Measurements from ENCODE around the gene TRMT11. TPM values are rescaled to one million over a fixed set of nuclear protein-coding genes. Genes with fewer than 3 reads are reported as not detected.

The TRMT11 gene
- total and polyA plus RNA-seq, 2 of the 8 experiments (the other 6 are each of a cell fraction or from before 2014, with no cell fraction given): 19.7 to 32.4 TPM

DNA sequence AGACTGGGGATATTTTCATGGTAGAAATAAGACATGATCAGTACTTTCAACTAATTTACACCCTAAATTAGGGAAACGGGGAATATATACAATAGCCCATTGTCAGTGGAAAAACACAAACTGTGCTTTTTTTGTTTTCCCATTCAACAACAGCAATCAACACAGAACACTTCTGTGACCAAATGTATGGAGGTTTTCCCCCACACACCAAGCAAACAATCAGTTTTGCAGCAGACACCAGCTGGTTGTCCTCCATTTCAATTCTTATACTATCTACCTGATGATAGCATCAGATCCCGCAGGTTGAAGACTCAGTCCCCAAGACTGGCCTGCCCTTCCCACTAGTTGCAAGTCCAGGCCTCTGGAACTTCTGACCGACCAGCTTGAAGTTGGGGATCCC, 25.2 kb upstream of the TRMT11 start:
- FAIRE-seq: no peak
- no peak overlapping the region for H4K5ac ChIP-seq (ENCODE audit: insufficient read length, low read depth, low read length)
- H3K4me2 ChIP-seq (ENCODE audit: insufficient read depth in 1 of 2, low read depth in 2 of 2, low read length in 2 of 2): no peak overlapping the region
- ChIA-PET POLR2A (ENCODE audit: partially characterized antibody) (interaction anchor here (1.2 kb wide), 1 partner anchor 9 kb away, joined by 3 read pairs; no protein-coding TSS in a partner anchor), CTCF (ENCODE audit: partially characterized antibody) (interaction anchor here (1.0 to 5.3 kb wide), 7 partner anchors 8 to 202 kb away, joined by 3 to 27 read pairs (median 5); partner anchors contain the start of gene TRMT11)
- no peak overlapping the region for H2BK120ac ChIP-seq (replicated peaks; ENCODE audit: low read depth, low read length)
- no peak overlapping the region for H2BK20ac ChIP-seq (ENCODE audit: low read length)
- no peak overlapping the region for H3K9ac ChIP-seq (replicated peaks in 1 of 4; ENCODE audit: extremely low read depth in 1 of 4, low read depth in 3 of 4, low read length in 3 of 4)
- no peak overlapping the region for H2BK12ac ChIP-seq (ENCODE audit: low read depth, low read length)
- peaks cover 0 to 2% of the 10 kb centered on the region in 2 experiments for H4K20me1 ChIP-seq (replicated peaks in 1 of 2; ENCODE audit: control insufficient read depth in 1 of 2, insufficient read depth in 2 of 2, low read length in 2 of 2)
- no peaks in the 10 kb centered on the region for H3K4me1 ChIP-seq (replicated peaks in 1 of 4; ENCODE audit: control insufficient read depth in 3 of 4, insufficient read depth in 4 of 4, low read length in 3 of 4)
- H3K79me1 ChIP-seq (ENCODE audit: low read depth, low read length): no peaks in the 10 kb centered on the region
- no peak overlapping the region for H3K4me3 ChIP-seq (ENCODE audit: extremely low read depth in 1 of 4, insufficient read depth in 2 of 4, low read depth in 3 of 4, low read length in 4 of 4)
- no peak overlapping the region for H2AFZ ChIP-seq (ENCODE audit: low read length)
- no peak overlapping the region for H2BK5ac ChIP-seq (ENCODE audit: low read depth, low read length)
- H3K36me3 ChIP-seq (ENCODE audit: control insufficient read depth in 2 of 4, insufficient read depth in 4 of 4, low read length in 3 of 4): no peaks in the 10 kb centered on the region
- no peak overlapping the region for H3K23ac ChIP-seq (ENCODE audit: insufficient read length)
- no peak overlapping the region for H2BK15ac ChIP-seq (ENCODE audit: low read length)
- H3K27ac ChIP-seq (ENCODE audit: low read depth, low read length): no peak overlapping the region
- no peak overlapping the region for H4K91ac ChIP-seq (replicated peaks; ENCODE audit: insufficient read length, low read length)
- H3K18ac ChIP-seq (ENCODE audit: extremely low read depth, low read length): no peak overlapping the region
- H2AK5ac ChIP-seq (ENCODE audit: low read depth, low read length): no peak overlapping the region
- H3K56ac ChIP-seq (replicated peaks; ENCODE audit: insufficient read length, low read depth, low read length): no peak overlapping the region
- no peak overlapping the region for H3K4ac ChIP-seq (replicated peaks; ENCODE audit: insufficient read length, low read depth, low read length)
- no peaks in the 10 kb centered on the region for H3K27me3 ChIP-seq (replicated peaks in 1 of 4; ENCODE audit: control insufficient read depth in 3 of 4, extremely low read depth in 1 of 4, insufficient read depth in 3 of 4, low read length in 3 of 4)
- 93% methylated on average over 3 of the region's 3 CpGs; no CpG with 5 or more reads in 1 of the 2 experiments for WGBS, 2 experiments (ENCODE audit: extremely low coverage in 1 of 2, insufficient coverage in 1 of 2, insufficient read length in 1 of 2, insufficient replicate concordance in 2 of 2, low coverage in 1 of 2, low lambda C conversion rate in 2 of 2, missing lambda C conversion rate in 1 of 2)
- no peaks in the 10 kb centered on the region; the same call in 1 of the 2 replicates for H3K23me2 ChIP-seq (ENCODE audit: low read depth, low read length)
- DNase-seq (ENCODE audit: low read depth in 1 of 2, low spot score in 2 of 2): no peak
- no peak overlapping the region for H4K8ac ChIP-seq (ENCODE audit: extremely low read depth, insufficient read depth, low read length)
- peaks cover 0 to 11% of the 10 kb centered on the region in 2 experiments; a peak in 1 of 4 replicates for H3K79me2 ChIP-seq (ENCODE audit: control insufficient read depth in 1 of 2, insufficient read depth in 2 of 2, low read length in 2 of 2)
- no peak overlapping the region for H3K14ac ChIP-seq (ENCODE audit: insufficient read length)
- no peaks in the 10 kb centered on the region for H3K9me3 ChIP-seq (ENCODE audit: insufficient read depth in 2 of 2, low read depth in 1 of 2, low read length in 1 of 2)
- TF ChIP-seq HDAC6 (IDR thresholded peaks at IDR 0.05; ENCODE audit: low read depth, low read length) (no peak), SIN3A (conservative IDR thresholded peaks at IDR 0.05 in 1 of 2, IDR thresholded peaks at IDR 0.05 in 1 of 2; ENCODE audit: low read depth in 1 of 2, low read length in 2 of 2) (no peak), SAP30 (IDR thresholded peaks at IDR 0.05; ENCODE audit: insufficient read depth, insufficient replicate concordance, low read length) (no peak), FOSL1 (IDR thresholded peaks at IDR 0.05; ENCODE audit: insufficient read depth, low read depth, low read length) (no peak), HDAC2 (IDR thresholded peaks at IDR 0.05; ENCODE audit: borderline replicate concordance in 1 of 2, low read depth in 2 of 2, low read length in 2 of 2) (no peak), EP300 (IDR thresholded peaks at IDR 0.05; ENCODE audit: borderline replicate concordance in 1 of 2, low read depth in 2 of 2, low read length in 2 of 2) (no peak), CREB1 (IDR thresholded peaks at IDR 0.05) (no peak), JUND (IDR thresholded peaks at IDR 0.05; ENCODE audit: low read length) (no peak), BCL11A (IDR thresholded peaks at IDR 0.05; ENCODE audit: low read depth in 2 of 2, low read length in 2 of 2) (no peak), KDM1A (IDR thresholded peaks at IDR 0.05; ENCODE audit: borderline replicate concordance, low read length) (no peak), TBP (IDR thresholded peaks at IDR 0.05; ENCODE audit: low read depth, low read length) (no peak), RXRA (IDR thresholded peaks at IDR 0.05; ENCODE audit: insufficient read depth, low read depth, low read length) (no peak)
- TF ChIP-seq, protein P1, sequence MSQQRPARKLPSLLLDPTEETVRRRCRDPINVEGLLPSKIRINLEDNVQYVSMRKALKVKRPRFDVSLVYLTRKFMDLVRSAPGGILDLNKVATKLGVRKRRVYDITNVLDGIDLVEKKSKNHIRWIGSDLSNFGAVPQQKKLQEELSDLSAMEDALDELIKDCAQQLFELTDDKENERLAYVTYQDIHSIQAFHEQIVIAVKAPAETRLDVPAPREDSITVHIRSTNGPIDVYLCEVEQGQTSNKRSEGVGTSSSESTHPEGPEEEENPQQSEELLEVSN (IDR thresholded peaks at IDR 0.05): no peak
